OCI-LY3 (cell line): ENCODE results near the gene MYO16.

Experiments
- H2AFZ ChIP-seq: fragments of 200-600, 300-600 bp; shearing (Covaris generic); 2 replicates; pipeline ENCODE4 v1.6.0; 2014; ENCODE audit warnings: antibody characterized with exemption, low read depth, low read length
- H3K27ac ChIP-seq: fragments of 200-600, 300-600 bp; sonication (generic); 2 replicates; pipeline ENCODE4 v1.5.1; 2014; ENCODE audit warnings: mild to moderate bottlenecking, low read length, moderate library complexity, mixed read lengths
- H3K27me3 ChIP-seq: fragments of 200-600, 300-600 bp; sonication (generic); 2 replicates; pipeline ENCODE4 v1.6.1; 2014; ENCODE audit warnings: low read depth, low read length, mixed read lengths
- H3K36me3 ChIP-seq: fragments of 200-600, 300-600 bp; sonication (generic); replicated peaks from 2 replicates; pipeline ENCODE3; 2014; ENCODE audit warnings: low read depth, low read length, mixed read lengths
- H3K4me1 ChIP-seq: fragments of 300-600, 200-600 bp; sonication (generic); 2 replicates; pipeline ENCODE4 v1.6.1; 2014; ENCODE audit warnings: low read length, mixed read lengths
- H3K4me2 ChIP-seq: fragments of 200-600, 300-600 bp; sonication (generic); 2 replicates; pipeline ENCODE4 v1.6.1; 2014; ENCODE audit warnings: low read length, mixed read lengths
- H3K4me3 ChIP-seq: fragments of 300-600, 200-600 bp; sonication (generic); 2 replicates; pipeline ENCODE4 v1.5.1; 2014; ENCODE audit warnings: antibody characterized with exemption, mild to moderate bottlenecking, low read length, moderate library complexity
- H3K79me2 ChIP-seq: fragments of 300-600, 200-600 bp; shearing (Covaris generic); 2 replicates; pipeline ENCODE4 v1.6.1; 2014; ENCODE audit warnings: mild to moderate bottlenecking, low read length, mixed read lengths
- H3K9ac ChIP-seq: fragments of 300-600, 200-600 bp; shearing (Covaris generic); 2 replicates; pipeline ENCODE4 v1.6.0; 2014; ENCODE audit warnings: mild to moderate bottlenecking, low read length, moderate library complexity
- H3K9me3 ChIP-seq: fragments of 200-600, 300-600 bp; shearing (Covaris generic); 2 replicates; pipeline ENCODE4 v1.6.1; 2014; ENCODE audit warnings: low read length, mixed read lengths; ENCODE audit not compliant: insufficient read depth
- H4K20me1 ChIP-seq: fragments of 200-600, 300-600 bp; sonication (generic); 2 replicates; pipeline ENCODE4 v1.6.1; 2016; ENCODE audit warnings: low read length, mixed read lengths; ENCODE audit not compliant: insufficient read depth
- EZH2phosphoT487 ChIP-seq: fragments of 200-600 bp; shearing (Covaris generic); IDR thresholded peaks from 2 replicates; pipeline ENCODE4 v1.6.1; 2018; ENCODE audit warnings: antibody characterized with exemption, mixed run types, low read depth
- TF ChIP-seq, protein P1 (sequence below): fragments of 200-600, 300-600 bp; sonication (generic); IDR thresholded peaks from 2 replicates; pipeline ENCODE4 v1.5.1; 2014; ENCODE audit warnings: antibody characterized with exemption, low read length, low read depth

Gene MYO16

DNA sequence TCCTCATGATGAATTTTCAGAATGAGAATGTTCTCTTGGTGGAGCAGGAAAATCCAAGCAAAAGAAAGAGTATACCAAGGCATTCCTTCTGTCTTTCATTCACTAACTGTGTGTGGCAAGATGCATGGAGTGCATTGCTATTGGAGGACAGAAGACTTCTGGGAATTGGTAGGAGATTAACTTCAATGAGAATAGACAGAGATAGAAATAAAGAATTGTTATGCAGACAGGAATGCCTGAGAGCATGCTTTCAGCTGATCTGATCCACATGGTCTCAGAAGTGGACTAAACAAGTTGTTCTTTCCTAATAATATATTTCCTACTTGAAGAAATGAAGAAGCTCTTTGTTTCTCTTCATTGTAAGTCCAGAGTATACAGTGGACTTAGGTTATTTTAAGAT lies 303.6 kb downstream of the MYO16 start:
- H2AFZ ChIP-seq = no peak overlapping the region
- H3K9ac ChIP-seq = no peak overlapping the region
- H3K4me3 ChIP-seq = no peak overlapping the region
- H3K9me3 ChIP-seq = no peaks in the 10 kb centered on the region
- no peaks in the 10 kb centered on the region for H3K27me3 ChIP-seq
- TF ChIP-seq EZH2phosphoT487 = no peak
- TF ChIP-seq, protein P1, sequence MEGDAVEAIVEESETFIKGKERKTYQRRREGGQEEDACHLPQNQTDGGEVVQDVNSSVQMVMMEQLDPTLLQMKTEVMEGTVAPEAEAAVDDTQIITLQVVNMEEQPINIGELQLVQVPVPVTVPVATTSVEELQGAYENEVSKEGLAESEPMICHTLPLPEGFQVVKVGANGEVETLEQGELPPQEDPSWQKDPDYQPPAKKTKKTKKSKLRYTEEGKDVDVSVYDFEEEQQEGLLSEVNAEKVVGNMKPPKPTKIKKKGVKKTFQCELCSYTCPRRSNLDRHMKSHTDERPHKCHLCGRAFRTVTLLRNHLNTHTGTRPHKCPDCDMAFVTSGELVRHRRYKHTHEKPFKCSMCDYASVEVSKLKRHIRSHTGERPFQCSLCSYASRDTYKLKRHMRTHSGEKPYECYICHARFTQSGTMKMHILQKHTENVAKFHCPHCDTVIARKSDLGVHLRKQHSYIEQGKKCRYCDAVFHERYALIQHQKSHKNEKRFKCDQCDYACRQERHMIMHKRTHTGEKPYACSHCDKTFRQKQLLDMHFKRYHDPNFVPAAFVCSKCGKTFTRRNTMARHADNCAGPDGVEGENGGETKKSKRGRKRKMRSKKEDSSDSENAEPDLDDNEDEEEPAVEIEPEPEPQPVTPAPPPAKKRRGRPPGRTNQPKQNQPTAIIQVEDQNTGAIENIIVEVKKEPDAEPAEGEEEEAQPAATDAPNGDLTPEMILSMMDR = no peak
- H4K20me1 ChIP-seq = no peaks in the 10 kb centered on the region
- H3K4me2 ChIP-seq = no peak overlapping the region
- no peaks in the 10 kb centered on the region for H3K36me3 ChIP-seq
- no peak overlapping the region for H3K27ac ChIP-seq
- H3K79me2 ChIP-seq = no peaks in the 10 kb centered on the region
- no peaks in the 10 kb centered on the region for H3K4me1 ChIP-seq

DNA sequence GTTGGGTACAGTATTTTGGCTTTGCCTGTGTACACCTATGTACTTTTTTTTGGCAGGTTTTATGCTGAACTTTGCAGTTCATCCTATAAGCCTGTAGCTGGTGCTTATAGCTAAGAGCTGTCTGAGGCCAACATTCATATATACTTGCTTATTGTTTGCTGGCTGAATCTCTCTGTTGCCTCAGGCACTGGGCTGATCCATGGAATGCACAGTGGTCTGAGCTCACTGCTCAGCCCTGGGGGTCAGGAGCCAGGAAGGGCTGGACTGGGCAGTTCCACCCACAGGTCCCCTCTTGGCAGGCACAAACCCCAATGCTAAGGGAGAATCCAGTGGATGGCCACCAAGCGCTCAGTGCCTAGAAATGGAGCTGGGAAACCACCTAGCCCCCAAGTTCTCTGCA lies 308.7 kb downstream of the MYO16 start:
- no peaks in the 10 kb centered on the region for H3K9me3 ChIP-seq
- no peak overlapping the region for H2AFZ ChIP-seq
- H3K27ac ChIP-seq = no peak overlapping the region
- H3K36me3 ChIP-seq = no peaks in the 10 kb centered on the region
- no peak for TF ChIP-seq EZH2phosphoT487
- TF ChIP-seq, protein P1 = no peak
- H4K20me1 ChIP-seq = no peaks in the 10 kb centered on the region
- H3K9ac ChIP-seq = no peak overlapping the region
- H3K4me3 ChIP-seq = no peak overlapping the region
- no peaks in the 10 kb centered on the region for H3K4me1 ChIP-seq
- H3K4me2 ChIP-seq = no peak overlapping the region
- no peaks in the 10 kb centered on the region for H3K79me2 ChIP-seq
- no peaks in the 10 kb centered on the region for H3K27me3 ChIP-seq

DNA sequence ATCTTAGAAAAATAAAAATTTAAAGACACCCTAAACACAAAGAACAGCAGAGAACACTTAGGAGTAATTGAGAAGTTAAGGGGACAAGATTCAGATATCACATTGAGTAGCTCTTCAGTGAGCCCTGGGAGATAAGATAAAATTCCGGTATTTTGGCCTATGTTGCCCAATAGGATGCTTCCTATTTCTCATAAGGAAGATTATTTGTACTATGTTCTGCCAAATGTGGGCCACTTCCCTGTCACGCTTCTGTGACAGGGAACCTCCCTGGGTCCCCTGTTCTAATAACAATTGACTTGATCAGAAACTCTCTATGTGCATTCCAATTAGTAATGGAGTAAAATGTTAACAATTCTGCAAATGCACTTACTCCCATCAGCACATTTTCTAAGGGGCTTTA lies 310.7 kb downstream of the MYO16 start:
- H3K9me3 ChIP-seq = no peaks in the 10 kb centered on the region
- H3K4me3 ChIP-seq = no peak overlapping the region

DNA sequence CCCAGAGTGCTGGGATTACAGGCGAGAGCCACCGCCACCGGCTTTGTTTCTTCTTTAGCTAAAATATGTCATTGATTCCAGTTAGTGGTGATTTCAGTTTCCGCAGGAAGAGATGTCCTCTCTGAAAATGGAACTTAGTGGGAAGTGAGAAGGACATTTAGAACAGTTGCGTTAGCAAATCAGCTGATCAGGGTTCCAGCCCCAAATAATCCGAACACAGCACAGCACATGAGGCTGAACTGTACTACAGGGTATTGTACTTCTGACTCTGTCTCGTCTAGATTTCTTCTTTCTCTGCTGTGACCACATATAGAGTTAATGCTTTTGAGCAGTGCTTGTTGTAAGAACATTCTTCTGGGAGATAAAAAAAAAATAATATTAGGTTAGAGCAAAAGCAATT lies 314.4 kb downstream of the MYO16 start:
- Histone ChIP-seq H3K27me3 (no peaks in the 10 kb centered on the region), H2AFZ (no peak overlapping the region), H3K4me3 (no peak overlapping the region), H3K36me3 (no peaks in the 10 kb centered on the region), H3K9ac (no peak overlapping the region), H3K4me1 (no peaks in the 10 kb centered on the region), H3K4me2 (no peak overlapping the region), H3K79me2 (no peaks in the 10 kb centered on the region), H3K27ac (no peak overlapping the region), H4K20me1 (no peaks in the 10 kb centered on the region), H3K9me3 (no peaks in the 10 kb centered on the region)
- TF ChIP-seq EZH2phosphoT487 = no peak
- TF ChIP-seq, protein P1 = no peak

More for the DNA sequence above, 310.7 kb downstream of the MYO16 start:
- Histone ChIP-seq H3K27me3 (no peaks in the 10 kb centered on the region), H4K20me1 (no peaks in the 10 kb centered on the region), H2AFZ (no peak overlapping the region), H3K4me2 (no peak overlapping the region), H3K36me3 (no peaks in the 10 kb centered on the region), H3K27ac (no peak overlapping the region), H3K4me1 (no peaks in the 10 kb centered on the region), H3K9ac (no peak overlapping the region), H3K79me2 (no peaks in the 10 kb centered on the region)
- TF ChIP-seq, protein P1 = no peak
- TF ChIP-seq EZH2phosphoT487 = no peak
